ENCODE data around the gene BMI1. TPM values are rescaled to one million over a fixed set of nuclear protein-coding genes. Genes with fewer than 3 reads are reported as not detected.

The BMI1 gene
- total and polyA plus RNA-seq, 2 experiments from 2014 or later = 2.3 to 10.7 TPM

- Histone ChIP-seq H3K4me2 (no peak overlapping the region), H3K4me1 (ENCODE audit: insufficient read depth) (peaks cover 7% of the 10 kb centered on the region; the same call in 1 of the 2 replicates), H3K79me2 (replicated peaks; ENCODE audit: insufficient read depth) (no peaks in the 10 kb centered on the region), H3K36me3 (ENCODE audit: insufficient read depth) (no peaks in the 10 kb centered on the region), H4K20me1 (replicated peaks; ENCODE audit: insufficient read depth) (no peaks in the 10 kb centered on the region), H3K27ac (ENCODE audit: low read depth) (no peak overlapping the region), H3K9me2 (ENCODE audit: insufficient read depth) (no peaks in the 10 kb centered on the region), H3K27me3 (ENCODE audit: insufficient read depth) (no peaks in the 10 kb centered on the region), H2AFZ (no peak overlapping the region), H3F3A (replicated peaks; ENCODE audit: low read depth) (no peaks in the 10 kb centered on the region), H3K4me3 (no peak overlapping the region)
- no peak overlapping the region for H3K27ac Mint-ChIP-seq
- H3K4me3 Mint-ChIP-seq = no peak overlapping the region
- no peak for TF ChIP-seq CREB1 (CRISPR knock-in tag; IDR thresholded peaks at IDR 0.05; ENCODE audit: low read depth)
- TF ChIP-seq, protein P1, sequence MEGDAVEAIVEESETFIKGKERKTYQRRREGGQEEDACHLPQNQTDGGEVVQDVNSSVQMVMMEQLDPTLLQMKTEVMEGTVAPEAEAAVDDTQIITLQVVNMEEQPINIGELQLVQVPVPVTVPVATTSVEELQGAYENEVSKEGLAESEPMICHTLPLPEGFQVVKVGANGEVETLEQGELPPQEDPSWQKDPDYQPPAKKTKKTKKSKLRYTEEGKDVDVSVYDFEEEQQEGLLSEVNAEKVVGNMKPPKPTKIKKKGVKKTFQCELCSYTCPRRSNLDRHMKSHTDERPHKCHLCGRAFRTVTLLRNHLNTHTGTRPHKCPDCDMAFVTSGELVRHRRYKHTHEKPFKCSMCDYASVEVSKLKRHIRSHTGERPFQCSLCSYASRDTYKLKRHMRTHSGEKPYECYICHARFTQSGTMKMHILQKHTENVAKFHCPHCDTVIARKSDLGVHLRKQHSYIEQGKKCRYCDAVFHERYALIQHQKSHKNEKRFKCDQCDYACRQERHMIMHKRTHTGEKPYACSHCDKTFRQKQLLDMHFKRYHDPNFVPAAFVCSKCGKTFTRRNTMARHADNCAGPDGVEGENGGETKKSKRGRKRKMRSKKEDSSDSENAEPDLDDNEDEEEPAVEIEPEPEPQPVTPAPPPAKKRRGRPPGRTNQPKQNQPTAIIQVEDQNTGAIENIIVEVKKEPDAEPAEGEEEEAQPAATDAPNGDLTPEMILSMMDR (conservative IDR thresholded peaks at IDR 0.05; ENCODE audit: low read depth in 2 of 2) = no peak
- TF ChIP-seq, protein P2, sequence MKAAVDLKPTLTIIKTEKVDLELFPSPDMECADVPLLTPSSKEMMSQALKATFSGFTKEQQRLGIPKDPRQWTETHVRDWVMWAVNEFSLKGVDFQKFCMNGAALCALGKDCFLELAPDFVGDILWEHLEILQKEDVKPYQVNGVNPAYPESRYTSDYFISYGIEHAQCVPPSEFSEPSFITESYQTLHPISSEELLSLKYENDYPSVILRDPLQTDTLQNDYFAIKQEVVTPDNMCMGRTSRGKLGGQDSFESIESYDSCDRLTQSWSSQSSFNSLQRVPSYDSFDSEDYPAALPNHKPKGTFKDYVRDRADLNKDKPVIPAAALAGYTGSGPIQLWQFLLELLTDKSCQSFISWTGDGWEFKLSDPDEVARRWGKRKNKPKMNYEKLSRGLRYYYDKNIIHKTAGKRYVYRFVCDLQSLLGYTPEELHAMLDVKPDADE (IDR thresholded peaks at IDR 0.05) = no peak
- TF ChIP-seq JUNB (IDR thresholded peaks at IDR 0.05; ENCODE audit: unreplicated experiment) = no peak
- TF ChIP-seq ZNF331 (CRISPR knock-in tag; IDR thresholded peaks at IDR 0.05; ENCODE audit: low read depth) = no peak
- no peak for TF ChIP-seq ZNF462 (CRISPR knock-in tag; IDR thresholded peaks at IDR 0.05)
- TF ChIP-seq EZH2phosphoT487 (IDR thresholded peaks at IDR 0.05; ENCODE audit: unreplicated experiment) = no peak
- TF ChIP-seq EZH2 (IDR thresholded peaks at IDR 0.05; ENCODE audit: low read depth, unreplicated experiment) = no peak
- TF ChIP-seq ZNF114 (CRISPR knock-in tag; IDR thresholded peaks at IDR 0.05) = no peak
- TF ChIP-seq, protein P3, sequence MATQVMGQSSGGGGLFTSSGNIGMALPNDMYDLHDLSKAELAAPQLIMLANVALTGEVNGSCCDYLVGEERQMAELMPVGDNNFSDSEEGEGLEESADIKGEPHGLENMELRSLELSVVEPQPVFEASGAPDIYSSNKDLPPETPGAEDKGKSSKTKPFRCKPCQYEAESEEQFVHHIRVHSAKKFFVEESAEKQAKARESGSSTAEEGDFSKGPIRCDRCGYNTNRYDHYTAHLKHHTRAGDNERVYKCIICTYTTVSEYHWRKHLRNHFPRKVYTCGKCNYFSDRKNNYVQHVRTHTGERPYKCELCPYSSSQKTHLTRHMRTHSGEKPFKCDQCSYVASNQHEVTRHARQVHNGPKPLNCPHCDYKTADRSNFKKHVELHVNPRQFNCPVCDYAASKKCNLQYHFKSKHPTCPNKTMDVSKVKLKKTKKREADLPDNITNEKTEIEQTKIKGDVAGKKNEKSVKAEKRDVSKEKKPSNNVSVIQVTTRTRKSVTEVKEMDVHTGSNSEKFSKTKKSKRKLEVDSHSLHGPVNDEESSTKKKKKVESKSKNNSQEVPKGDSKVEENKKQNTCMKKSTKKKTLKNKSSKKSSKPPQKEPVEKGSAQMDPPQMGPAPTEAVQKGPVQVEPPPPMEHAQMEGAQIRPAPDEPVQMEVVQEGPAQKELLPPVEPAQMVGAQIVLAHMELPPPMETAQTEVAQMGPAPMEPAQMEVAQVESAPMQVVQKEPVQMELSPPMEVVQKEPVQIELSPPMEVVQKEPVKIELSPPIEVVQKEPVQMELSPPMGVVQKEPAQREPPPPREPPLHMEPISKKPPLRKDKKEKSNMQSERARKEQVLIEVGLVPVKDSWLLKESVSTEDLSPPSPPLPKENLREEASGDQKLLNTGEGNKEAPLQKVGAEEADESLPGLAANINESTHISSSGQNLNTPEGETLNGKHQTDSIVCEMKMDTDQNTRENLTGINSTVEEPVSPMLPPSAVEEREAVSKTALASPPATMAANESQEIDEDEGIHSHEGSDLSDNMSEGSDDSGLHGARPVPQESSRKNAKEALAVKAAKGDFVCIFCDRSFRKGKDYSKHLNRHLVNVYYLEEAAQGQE (IDR thresholded peaks at IDR 0.05; ENCODE audit: unreplicated experiment) = no peak
- no peak for TF ChIP-seq NANOG (IDR thresholded peaks at IDR 0.05; ENCODE audit: borderline replicate concordance)
- no peaks in the 10 kb centered on the region for H3K36me3 Mint-ChIP-seq (ENCODE audit: low read depth)
- no peaks in the 10 kb centered on the region for H3K27me3 Mint-ChIP-seq (ENCODE audit: insufficient read depth, low read depth, poor library complexity)
- DNase-seq (ENCODE audit: low spot score) = no peak
- H3K4me1 Mint-ChIP-seq = peaks cover 11% of the 10 kb centered on the region; the same call in 2 of the 3 replicates
- no peaks in the 10 kb centered on the region for H3K9me3 Mint-ChIP-seq
- ATAC-seq = no peak
Measured at GRCh38 chr10:22374489-22375126, 53.7 kb downstream of the BMI1 start.
